ENCODE data around the gene NRP1. TPM values are rescaled to one million over a fixed set of nuclear protein-coding genes. Genes with fewer than 3 reads are reported as not detected.

The NRP1 gene
- total RNA-seq, 1 experiment from 2014 or later = 3.0 TPM

DNA sequence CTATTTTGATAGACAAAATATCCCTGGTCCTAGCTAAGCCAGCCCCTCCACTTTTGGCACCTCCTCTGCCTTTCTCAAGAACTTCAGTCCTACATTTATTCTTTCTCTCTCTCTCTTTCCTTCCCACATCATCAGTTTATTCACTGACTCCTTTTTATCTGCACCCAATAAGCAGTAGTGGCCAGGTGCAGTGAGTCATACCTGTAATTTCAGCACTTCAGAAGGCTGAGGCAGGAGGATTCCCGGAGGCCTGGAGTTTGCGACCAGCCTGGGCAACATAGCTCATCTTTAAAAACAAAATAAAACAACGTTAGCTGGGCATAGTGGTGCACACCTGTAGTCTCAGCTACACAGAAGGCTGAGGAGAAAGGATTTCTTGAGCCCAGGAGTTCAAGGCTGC, 19.4 kb upstream of the NRP1 start:
- Mint-ChIP-seq H3K4me1 (no peaks in the 10 kb centered on the region), H3K27ac (no peak overlapping the region), H3K4me3 (no peak overlapping the region), H3K36me3 (no peaks in the 10 kb centered on the region), H3K27me3 (ENCODE audit: low read depth) (no peaks in the 10 kb centered on the region), H3K9me3 (no peaks in the 10 kb centered on the region)
- POLR2A ChIA-PET = interaction anchor here (0.6 kb wide), 1 partner anchor 28 kb away, joined by 3 read pairs; no protein-coding TSS in a partner anchor
- CTCF ChIA-PET = no interaction called here
- ATAC-seq (no peak), DNase-seq (ENCODE audit: low spot score) (no peak)
- TF ChIP-seq, protein P1, sequence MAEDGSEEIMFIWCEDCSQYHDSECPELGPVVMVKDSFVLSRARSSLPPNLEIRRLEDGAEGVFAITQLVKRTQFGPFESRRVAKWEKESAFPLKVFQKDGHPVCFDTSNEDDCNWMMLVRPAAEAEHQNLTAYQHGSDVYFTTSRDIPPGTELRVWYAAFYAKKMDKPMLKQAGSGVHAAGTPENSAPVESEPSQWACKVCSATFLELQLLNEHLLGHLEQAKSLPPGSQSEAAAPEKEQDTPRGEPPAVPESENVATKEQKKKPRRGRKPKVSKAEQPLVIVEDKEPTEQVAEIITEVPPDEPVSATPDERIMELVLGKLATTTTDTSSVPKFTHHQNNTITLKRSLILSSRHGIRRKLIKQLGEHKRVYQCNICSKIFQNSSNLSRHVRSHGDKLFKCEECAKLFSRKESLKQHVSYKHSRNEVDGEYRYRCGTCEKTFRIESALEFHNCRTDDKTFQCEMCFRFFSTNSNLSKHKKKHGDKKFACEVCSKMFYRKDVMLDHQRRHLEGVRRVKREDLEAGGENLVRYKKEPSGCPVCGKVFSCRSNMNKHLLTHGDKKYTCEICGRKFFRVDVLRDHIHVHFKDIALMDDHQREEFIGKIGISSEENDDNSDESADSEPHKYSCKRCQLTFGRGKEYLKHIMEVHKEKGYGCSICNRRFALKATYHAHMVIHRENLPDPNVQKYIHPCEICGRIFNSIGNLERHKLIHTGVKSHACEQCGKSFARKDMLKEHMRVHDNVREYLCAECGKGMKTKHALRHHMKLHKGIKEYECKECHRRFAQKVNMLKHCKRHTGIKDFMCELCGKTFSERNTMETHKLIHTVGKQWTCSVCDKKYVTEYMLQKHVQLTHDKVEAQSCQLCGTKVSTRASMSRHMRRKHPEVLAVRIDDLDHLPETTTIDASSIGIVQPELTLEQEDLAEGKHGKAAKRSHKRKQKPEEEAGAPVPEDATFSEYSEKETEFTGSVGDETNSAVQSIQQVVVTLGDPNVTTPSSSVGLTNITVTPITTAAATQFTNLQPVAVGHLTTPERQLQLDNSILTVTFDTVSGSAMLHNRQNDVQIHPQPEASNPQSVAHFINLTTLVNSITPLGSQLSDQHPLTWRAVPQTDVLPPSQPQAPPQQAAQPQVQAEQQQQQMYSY (CRISPR knock-in tag; IDR thresholded peaks at IDR 0.05) = no peak
- TF ChIP-seq MXD4 (CRISPR knock-in tag; IDR thresholded peaks at IDR 0.05; ENCODE audit: borderline replicate concordance) (no peak), CBFB (CRISPR knock-in tag; IDR thresholded peaks at IDR 0.05; ENCODE audit: low read depth) (no peak), FOXP1 (CRISPR knock-in tag; IDR thresholded peaks at IDR 0.05; ENCODE audit: borderline replicate concordance) (no peak), ZNF121 (CRISPR knock-in tag; IDR thresholded peaks at IDR 0.05) (no peak), ZNF138 (CRISPR knock-in tag; conservative IDR thresholded peaks at IDR 0.05) (no peak), HMGA2 (CRISPR knock-in tag; IDR thresholded peaks at IDR 0.05) (no peak), CREB1 (CRISPR knock-in tag; IDR thresholded peaks at IDR 0.05) (no peak), JUN (CRISPR knock-in tag; IDR thresholded peaks at IDR 0.05) (no peak), ATF1 (CRISPR knock-in tag; IDR thresholded peaks at IDR 0.05) (no peak)
- TF ChIP-seq, protein P2, sequence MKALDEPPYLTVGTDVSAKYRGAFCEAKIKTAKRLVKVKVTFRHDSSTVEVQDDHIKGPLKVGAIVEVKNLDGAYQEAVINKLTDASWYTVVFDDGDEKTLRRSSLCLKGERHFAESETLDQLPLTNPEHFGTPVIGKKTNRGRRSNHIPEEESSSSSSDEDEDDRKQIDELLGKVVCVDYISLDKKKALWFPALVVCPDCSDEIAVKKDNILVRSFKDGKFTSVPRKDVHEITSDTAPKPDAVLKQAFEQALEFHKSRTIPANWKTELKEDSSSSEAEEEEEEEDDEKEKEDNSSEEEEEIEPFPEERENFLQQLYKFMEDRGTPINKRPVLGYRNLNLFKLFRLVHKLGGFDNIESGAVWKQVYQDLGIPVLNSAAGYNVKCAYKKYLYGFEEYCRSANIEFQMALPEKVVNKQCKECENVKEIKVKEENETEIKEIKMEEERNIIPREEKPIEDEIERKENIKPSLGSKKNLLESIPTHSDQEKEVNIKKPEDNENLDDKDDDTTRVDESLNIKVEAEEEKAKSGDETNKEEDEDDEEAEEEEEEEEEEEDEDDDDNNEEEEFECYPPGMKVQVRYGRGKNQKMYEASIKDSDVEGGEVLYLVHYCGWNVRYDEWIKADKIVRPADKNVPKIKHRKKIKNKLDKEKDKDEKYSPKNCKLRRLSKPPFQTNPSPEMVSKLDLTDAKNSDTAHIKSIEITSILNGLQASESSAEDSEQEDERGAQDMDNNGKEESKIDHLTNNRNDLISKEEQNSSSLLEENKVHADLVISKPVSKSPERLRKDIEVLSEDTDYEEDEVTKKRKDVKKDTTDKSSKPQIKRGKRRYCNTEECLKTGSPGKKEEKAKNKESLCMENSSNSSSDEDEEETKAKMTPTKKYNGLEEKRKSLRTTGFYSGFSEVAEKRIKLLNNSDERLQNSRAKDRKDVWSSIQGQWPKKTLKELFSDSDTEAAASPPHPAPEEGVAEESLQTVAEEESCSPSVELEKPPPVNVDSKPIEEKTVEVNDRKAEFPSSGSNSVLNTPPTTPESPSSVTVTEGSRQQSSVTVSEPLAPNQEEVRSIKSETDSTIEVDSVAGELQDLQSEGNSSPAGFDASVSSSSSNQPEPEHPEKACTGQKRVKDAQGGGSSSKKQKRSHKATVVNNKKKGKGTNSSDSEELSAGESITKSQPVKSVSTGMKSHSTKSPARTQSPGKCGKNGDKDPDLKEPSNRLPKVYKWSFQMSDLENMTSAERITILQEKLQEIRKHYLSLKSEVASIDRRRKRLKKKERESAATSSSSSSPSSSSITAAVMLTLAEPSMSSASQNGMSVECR (CRISPR knock-in tag; IDR thresholded peaks at IDR 0.05; ENCODE audit: borderline replicate concordance) = no peak
- TF ChIP-seq, protein P3, sequence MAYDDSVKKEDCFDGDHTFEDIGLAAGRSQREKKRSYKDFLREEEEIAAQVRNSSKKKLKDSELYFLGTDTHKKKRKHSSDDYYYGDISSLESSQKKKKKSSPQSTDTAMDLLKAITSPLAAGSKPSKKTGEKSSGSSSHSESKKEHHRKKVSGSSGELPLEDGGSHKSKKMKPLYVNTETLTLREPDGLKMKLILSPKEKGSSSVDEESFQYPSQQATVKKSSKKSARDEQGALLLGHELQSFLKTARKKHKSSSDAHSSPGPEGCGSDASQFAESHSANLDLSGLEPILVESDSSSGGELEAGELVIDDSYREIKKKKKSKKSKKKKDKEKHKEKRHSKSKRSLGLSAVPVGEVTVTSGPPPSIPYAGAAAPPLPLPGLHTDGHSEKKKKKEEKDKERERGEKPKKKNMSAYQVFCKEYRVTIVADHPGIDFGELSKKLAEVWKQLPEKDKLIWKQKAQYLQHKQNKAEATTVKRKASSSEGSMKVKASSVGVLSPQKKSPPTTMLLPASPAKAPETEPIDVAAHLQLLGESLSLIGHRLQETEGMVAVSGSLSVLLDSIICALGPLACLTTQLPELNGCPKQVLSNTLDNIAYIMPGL (CRISPR knock-in tag; IDR thresholded peaks at IDR 0.05) = no peak
- TF ChIP-seq, protein P4, sequence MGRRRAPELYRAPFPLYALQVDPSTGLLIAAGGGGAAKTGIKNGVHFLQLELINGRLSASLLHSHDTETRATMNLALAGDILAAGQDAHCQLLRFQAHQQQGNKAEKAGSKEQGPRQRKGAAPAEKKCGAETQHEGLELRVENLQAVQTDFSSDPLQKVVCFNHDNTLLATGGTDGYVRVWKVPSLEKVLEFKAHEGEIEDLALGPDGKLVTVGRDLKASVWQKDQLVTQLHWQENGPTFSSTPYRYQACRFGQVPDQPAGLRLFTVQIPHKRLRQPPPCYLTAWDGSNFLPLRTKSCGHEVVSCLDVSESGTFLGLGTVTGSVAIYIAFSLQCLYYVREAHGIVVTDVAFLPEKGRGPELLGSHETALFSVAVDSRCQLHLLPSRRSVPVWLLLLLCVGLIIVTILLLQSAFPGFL (CRISPR knock-in tag; IDR thresholded peaks at IDR 0.05; ENCODE audit: borderline replicate concordance) = no peak
- TF ChIP-seq, protein P5, sequence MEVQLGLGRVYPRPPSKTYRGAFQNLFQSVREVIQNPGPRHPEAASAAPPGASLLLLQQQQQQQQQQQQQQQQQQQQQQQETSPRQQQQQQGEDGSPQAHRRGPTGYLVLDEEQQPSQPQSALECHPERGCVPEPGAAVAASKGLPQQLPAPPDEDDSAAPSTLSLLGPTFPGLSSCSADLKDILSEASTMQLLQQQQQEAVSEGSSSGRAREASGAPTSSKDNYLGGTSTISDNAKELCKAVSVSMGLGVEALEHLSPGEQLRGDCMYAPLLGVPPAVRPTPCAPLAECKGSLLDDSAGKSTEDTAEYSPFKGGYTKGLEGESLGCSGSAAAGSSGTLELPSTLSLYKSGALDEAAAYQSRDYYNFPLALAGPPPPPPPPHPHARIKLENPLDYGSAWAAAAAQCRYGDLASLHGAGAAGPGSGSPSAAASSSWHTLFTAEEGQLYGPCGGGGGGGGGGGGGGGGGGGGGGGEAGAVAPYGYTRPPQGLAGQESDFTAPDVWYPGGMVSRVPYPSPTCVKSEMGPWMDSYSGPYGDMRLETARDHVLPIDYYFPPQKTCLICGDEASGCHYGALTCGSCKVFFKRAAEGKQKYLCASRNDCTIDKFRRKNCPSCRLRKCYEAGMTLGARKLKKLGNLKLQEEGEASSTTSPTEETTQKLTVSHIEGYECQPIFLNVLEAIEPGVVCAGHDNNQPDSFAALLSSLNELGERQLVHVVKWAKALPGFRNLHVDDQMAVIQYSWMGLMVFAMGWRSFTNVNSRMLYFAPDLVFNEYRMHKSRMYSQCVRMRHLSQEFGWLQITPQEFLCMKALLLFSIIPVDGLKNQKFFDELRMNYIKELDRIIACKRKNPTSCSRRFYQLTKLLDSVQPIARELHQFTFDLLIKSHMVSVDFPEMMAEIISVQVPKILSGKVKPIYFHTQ (CRISPR knock-in tag; IDR thresholded peaks at IDR 0.05) = no peak
- TF ChIP-seq, protein P6, sequence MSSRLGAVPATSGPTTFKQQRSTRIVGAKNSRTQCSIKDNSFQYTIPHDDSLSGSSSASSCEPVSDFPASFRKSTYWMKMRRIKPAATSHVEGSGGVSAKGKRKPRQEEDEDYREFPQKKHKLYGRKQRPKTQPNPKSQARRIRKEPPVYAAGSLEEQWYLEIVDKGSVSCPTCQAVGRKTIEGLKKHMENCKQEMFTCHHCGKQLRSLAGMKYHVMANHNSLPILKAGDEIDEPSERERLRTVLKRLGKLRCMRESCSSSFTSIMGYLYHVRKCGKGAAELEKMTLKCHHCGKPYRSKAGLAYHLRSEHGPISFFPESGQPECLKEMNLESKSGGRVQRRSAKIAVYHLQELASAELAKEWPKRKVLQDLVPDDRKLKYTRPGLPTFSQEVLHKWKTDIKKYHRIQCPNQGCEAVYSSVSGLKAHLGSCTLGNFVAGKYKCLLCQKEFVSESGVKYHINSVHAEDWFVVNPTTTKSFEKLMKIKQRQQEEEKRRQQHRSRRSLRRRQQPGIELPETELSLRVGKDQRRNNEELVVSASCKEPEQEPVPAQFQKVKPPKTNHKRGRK (CRISPR knock-in tag; IDR thresholded peaks at IDR 0.05; ENCODE audit: borderline replicate concordance) = no peak
- TF ChIP-seq, protein P7, sequence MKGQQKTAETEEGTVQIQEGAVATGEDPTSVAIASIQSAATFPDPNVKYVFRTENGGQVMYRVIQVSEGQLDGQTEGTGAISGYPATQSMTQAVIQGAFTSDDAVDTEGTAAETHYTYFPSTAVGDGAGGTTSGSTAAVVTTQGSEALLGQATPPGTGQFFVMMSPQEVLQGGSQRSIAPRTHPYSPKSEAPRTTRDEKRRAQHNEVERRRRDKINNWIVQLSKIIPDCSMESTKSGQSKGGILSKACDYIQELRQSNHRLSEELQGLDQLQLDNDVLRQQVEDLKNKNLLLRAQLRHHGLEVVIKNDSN (CRISPR knock-in tag; IDR thresholded peaks at IDR 0.05) = no peak

All from WTC11 (cell line).